H1 (cell line): ENCODE data around the gene FOXL1. TPM values are rescaled to one million over a fixed set of nuclear protein-coding genes. Genes with fewer than 3 reads are reported as not detected.

ENCODE experiments used
- CTCF ChIA-PET: fragments of 300-600 bp; sonication (Branson Sonifier 250); formaldehyde crosslinking; loops from one replicate; lab custom pipeline; 2021; ENCODE audit not compliant: partially characterized antibody; lab: Charles Lee
- POLR2A ChIA-PET: fragments of 300-600 bp; sonication (Branson Sonifier 250); formaldehyde crosslinking; loops from one replicate; lab custom pipeline; 2021; ENCODE audit warnings: inconsistent platforms; ENCODE audit not compliant: partially characterized antibody; lab: Charles Lee
- DNase-seq, 2 experiments: peaks; one replicate each; pipeline versions ENCODE4 v3.0.0 to v3.0.0-alpha.2; 2010 to 2022; ENCODE audit warnings: low spot score in 2 of 2, low read depth in 1 of 2, mixed read lengths in 1 of 2
- FAIRE-seq: peaks from 2 replicates; lab custom pipeline; 2011; peaks lifted over from hg19 to GRCh38; lab: Jason Lieb, UNC
- H2AFZ ChIP-seq: 2 replicates; pipeline ENCODE4 v1.8.1; 2012; ENCODE audit warnings: low read length, inconsistent platforms
- H2AK5ac ChIP-seq: 2 replicates; pipeline ENCODE4 v1.6.1; 2013; ENCODE audit warnings: low read depth, low read length
- H2BK120ac ChIP-seq: replicated peaks from 2 replicates; pipeline ENCODE3; 2013; ENCODE audit warnings: low read depth, low read length, inconsistent platforms
- H2BK12ac ChIP-seq: 2 replicates; pipeline ENCODE4 v1.6.1; 2013; ENCODE audit warnings: low read depth, low read length
- H2BK15ac ChIP-seq: 2 replicates; pipeline ENCODE4 v1.6.1; 2013; ENCODE audit warnings: low read length
- H2BK20ac ChIP-seq: 2 replicates; pipeline ENCODE4 v1.6.1; 2013; ENCODE audit warnings: low read length
- H2BK5ac ChIP-seq: 2 replicates; pipeline ENCODE4 v1.6.1; 2013; ENCODE audit warnings: low read depth, low read length
- H3K14ac ChIP-seq: 2 replicates; pipeline ENCODE4 v1.6.1; 2013; ENCODE audit warnings: inconsistent platforms; ENCODE audit not compliant: insufficient read length
- H3K18ac ChIP-seq: 2 replicates; pipeline ENCODE4 v1.6.1; 2013; ENCODE audit warnings: low read length; ENCODE audit errors: extremely low read depth
- H3K23ac ChIP-seq: 2 replicates; pipeline ENCODE4 v1.6.1; 2013; ENCODE audit warnings: inconsistent platforms; ENCODE audit not compliant: insufficient read length
- H3K23me2 ChIP-seq: 2 replicates; pipeline ENCODE4 v1.6.1; 2013; ENCODE audit warnings: low read depth, low read length
- H3K27ac ChIP-seq: 2 replicates; pipeline ENCODE4 v1.6.1; 2011; ENCODE audit warnings: low read depth, low read length, inconsistent platforms
- H3K27me3 ChIP-seq, 4 experiments: replicated peaks in 1 of 4; 1 replicate in 1 of 4; 2 replicates in 3 of 4; pipeline versions ENCODE4 v1.6.1 to v1.8.1; 2011 to 2013; ENCODE audit warnings: low read length in 3 of 4, mild to moderate bottlenecking in 3 of 4, inconsistent platforms in 2 of 4, mixed read lengths in 2 of 4, moderate library complexity in 1 of 4; ENCODE audit not compliant: control insufficient read depth in 3 of 4, insufficient read depth in 3 of 4; ENCODE audit errors: extremely low read depth in 1 of 4
- H3K36me3 ChIP-seq, 4 experiments: 2 replicates each; pipeline versions ENCODE4 v1.6.1 to v1.8.1; 2011 to 2013; ENCODE audit warnings: mild to moderate bottlenecking in 4 of 4, low read length in 3 of 4, moderate library complexity in 2 of 4, control low read depth in 1 of 4, inconsistent platforms in 1 of 4; ENCODE audit not compliant: insufficient read depth in 4 of 4, control insufficient read depth in 2 of 4
- H3K4ac ChIP-seq: replicated peaks from 2 replicates; pipeline ENCODE3; 2013; ENCODE audit warnings: low read length, low read depth, mixed read lengths, inconsistent platforms; ENCODE audit not compliant: insufficient read length
- H3K4me1 ChIP-seq, 4 experiments: replicated peaks in 1 of 4; 1 replicate in 1 of 4; 2 replicates in 3 of 4; pipeline versions ENCODE4 v1.6.1 to v1.8.1; 2011 to 2013; ENCODE audit warnings: low read length in 3 of 4, inconsistent platforms in 2 of 4, mixed read lengths in 1 of 4; ENCODE audit not compliant: insufficient read depth in 4 of 4, control insufficient read depth in 3 of 4
- H3K4me2 ChIP-seq, 2 experiments: 2 replicates each; pipeline versions ENCODE4 v1.6.1 to v1.8.1; 2011 to 2013; ENCODE audit warnings: low read depth in 2 of 2, low read length in 2 of 2, control low read depth in 1 of 2, inconsistent platforms in 1 of 2, mild to moderate bottlenecking in 1 of 2; ENCODE audit not compliant: insufficient read depth in 1 of 2
- H3K4me3 ChIP-seq, 4 experiments: fragments of 200-600, 300-600 bp in 1 of 4; sonication (generic), shearing (Covaris generic), sonication (Bioruptor Twin) in 1 of 4; 2 replicates each; pipeline versions ENCODE4 v1.5.1 to v1.8.1; 2011 to 2016; ENCODE audit warnings: low read length in 4 of 4, low read depth in 3 of 4, control low read depth in 2 of 4, inconsistent platforms in 2 of 4, mild to moderate bottlenecking in 2 of 4, mixed read lengths in 1 of 4, moderate library complexity in 1 of 4; ENCODE audit not compliant: insufficient read depth in 2 of 4; ENCODE audit errors: extremely low read depth in 1 of 4
- H3K56ac ChIP-seq: replicated peaks from 2 replicates; pipeline ENCODE3; 2013; ENCODE audit warnings: low read depth, mild to moderate bottlenecking, mixed read lengths, low read length, inconsistent platforms; ENCODE audit not compliant: insufficient read length
- H3K79me1 ChIP-seq: 2 replicates; pipeline ENCODE4 v1.6.1; 2013; ENCODE audit warnings: low read depth, low read length, control low read depth
- H3K79me2 ChIP-seq, 2 experiments: 2 replicates each; pipeline versions ENCODE4 v1.6.1 to v1.8.1; 2012 to 2013; ENCODE audit warnings: low read length in 2 of 2, mild to moderate bottlenecking in 2 of 2, inconsistent platforms in 1 of 2; ENCODE audit not compliant: insufficient read depth in 2 of 2, control insufficient read depth in 1 of 2
- H3K9ac ChIP-seq, 4 experiments: replicated peaks in 1 of 4; 1 replicate in 1 of 4; 2 replicates in 3 of 4; pipeline versions ENCODE4 v1.6.1 to v1.8.1; 2011 to 2013; ENCODE audit warnings: low read depth in 3 of 4, low read length in 3 of 4, control low read depth in 2 of 4, mild to moderate bottlenecking in 2 of 4, moderate library complexity in 2 of 4, inconsistent platforms in 1 of 4; ENCODE audit errors: extremely low read depth in 1 of 4
- H3K9me3 ChIP-seq, 2 experiments: 2 replicates each; pipeline versions ENCODE4 v1.6.1 to v1.8.1; 2012 to 2013; ENCODE audit warnings: mild to moderate bottlenecking in 2 of 2, moderate library complexity in 2 of 2, control low read depth in 1 of 2, inconsistent platforms in 1 of 2, low read depth in 1 of 2, low read length in 1 of 2, mixed read lengths in 1 of 2; ENCODE audit not compliant: insufficient read depth in 2 of 2
- H4K20me1 ChIP-seq, 2 experiments: replicated peaks in 1 of 2; 2 replicates each; pipeline versions ENCODE3 to v1.8.1; 2011 to 2013; ENCODE audit warnings: inconsistent platforms in 2 of 2, low read length in 2 of 2, mild to moderate bottlenecking in 1 of 2; ENCODE audit not compliant: insufficient read depth in 2 of 2, control insufficient read depth in 1 of 2
- H4K5ac ChIP-seq: 2 replicates; pipeline ENCODE4 v1.6.1; 2013; ENCODE audit warnings: low read length, low read depth, mixed read lengths, inconsistent platforms; ENCODE audit not compliant: insufficient read length
- H4K8ac ChIP-seq: 2 replicates; pipeline ENCODE4 v1.8.0; 2013; ENCODE audit warnings: mild to moderate bottlenecking, moderate library complexity, low read length, inconsistent platforms; ENCODE audit not compliant: insufficient read depth; ENCODE audit errors: extremely low read depth
- H4K91ac ChIP-seq: replicated peaks from 2 replicates; pipeline ENCODE3; 2013; ENCODE audit warnings: low read length, mixed read lengths, inconsistent platforms; ENCODE audit not compliant: insufficient read length
- ASH2L ChIP-seq: fragments of 200-600, 300-600 bp; sonication (generic); IDR thresholded peaks from one replicate; pipeline ENCODE4 v1.7.1; 2017; ENCODE audit warnings: low read length
- CEBPB ChIP-seq: IDR thresholded peaks from 2 replicates; pipeline ENCODE4 v1.6.1; 2012; ENCODE audit warnings: low read depth, low read length
- CHD2 ChIP-seq: IDR thresholded peaks from 2 replicates; pipeline ENCODE4 v1.6.1; 2012; ENCODE audit warnings: low read length, improper control_type of control experiment
- FOSL1 ChIP-seq: IDR thresholded peaks from 2 replicates; pipeline ENCODE4 v1.6.1; 2011; ENCODE audit warnings: mild to moderate bottlenecking, low read depth, low read length, moderate library complexity; ENCODE audit not compliant: insufficient read depth
- HDAC6 ChIP-seq: IDR thresholded peaks from one replicate; pipeline ENCODE4 v1.7.1; 2012; ENCODE audit warnings: low read depth, mild to moderate bottlenecking, inconsistent platforms, low read length, moderate library complexity
- MAFK ChIP-seq: IDR thresholded peaks from 2 replicates; pipeline ENCODE4 v1.6.1; 2012; ENCODE audit warnings: low read depth, mild to moderate bottlenecking, improper control_type of control experiment, low read length
- NRF1 ChIP-seq: IDR thresholded peaks from 2 replicates; pipeline ENCODE4 v1.6.1; 2011; ENCODE audit warnings: mild to moderate bottlenecking, low read depth, low read length, improper control_type of control experiment
- RAD21 ChIP-seq, 2 experiments: IDR thresholded peaks in 1 of 2; conservative IDR thresholded peaks in 1 of 2; 2 replicates each; pipeline ENCODE4 v1.6.1; 2011; ENCODE audit warnings: low read depth in 2 of 2, low read length in 2 of 2, improper control_type of control experiment in 1 of 2, inconsistent platforms in 1 of 2, mild to moderate bottlenecking in 1 of 2, moderate library complexity in 1 of 2
- SP2 ChIP-seq: IDR thresholded peaks from 2 replicates; pipeline ENCODE4 v1.6.1; 2012; ENCODE audit warnings: mild to moderate bottlenecking, low read length, inconsistent platforms
- TAF7 ChIP-seq: optimal IDR thresholded peaks from 2 replicates; pipeline ENCODE3; 2011; ENCODE audit warnings: low read depth, mild to moderate bottlenecking, inconsistent platforms, low read length, moderate library complexity, borderline replicate concordance
- TCF12 ChIP-seq: IDR thresholded peaks from 2 replicates; pipeline ENCODE4 v1.6.1; 2011; ENCODE audit warnings: low read depth, mild to moderate bottlenecking, low read length
- WGBS, 2 experiments: shearing (Covaris generic) in 1 of 2; methylation state at CpG; one replicate each; pipeline versions ENCODE4 v1.1.6 to v1.1.7; 2013 to 2015; ENCODE audit warnings: low lambda C conversion rate in 2 of 2, mixed read lengths in 2 of 2, inconsistent platforms in 1 of 2, low coverage in 1 of 2, missing lambda C conversion rate in 1 of 2; ENCODE audit not compliant: insufficient replicate concordance in 2 of 2, insufficient coverage in 1 of 2, insufficient read length in 1 of 2; ENCODE audit errors: extremely low coverage in 1 of 2, missing lambda C conversion rate in 1 of 2; 5-methylcytosine and 5-hydroxymethylcytosine counted together
- polyA plus RNA-seq, 7 experiments: library from polyadenylated mRNA; depleted of rRNA in 3 of 7; stranded (reverse) in 5 of 7; unstranded in 2 of 7; fragments of >200 nt in 5 of 7; fragments of 200-250 nt in 2 of 7; gene quantifications; 1 replicate in 5 of 7; 2 replicates in 1 of 7; 4 replicates in 1 of 7; pipeline versions ENCODE4 v1.2.1 to v1.2.3, GENCODE V29; 2011 to 2013; ENCODE audit warnings: missing spikeins in 2 of 7, mixed read lengths in 2 of 7
- total RNA-seq: library from RNA; stranded (reverse); fragmentation: NEBNext Ultra II Directional; extraction: Animal tissue kit (Norgen Biotek cat#: 25700); gene quantifications from 2 replicates; pipeline ENCODE4 v1.2.1, GENCODE V29; 2021
- TF ChIP-seq, protein P1 (sequence below): IDR thresholded peaks from 2 replicates; pipeline ENCODE4 v1.6.1; 2011; ENCODE audit warnings: low read length, improper control_type of control experiment

FOXL1 gene
- total and polyA plus RNA-seq, 2 of the 8 experiments (the other 6 are each of a cell fraction or from before 2014, with no cell fraction given), result 0.03 TPM; not detected in 1

GRCh38 chr16:86531191-86531545 is 47.2 kb upstream of the FOXL1 start:
- no peak overlapping the region for H3K4ac ChIP-seq
- H2BK120ac ChIP-seq, result no peak overlapping the region
- no peak overlapping the region for H3K14ac ChIP-seq
- CTCF ChIA-PET, result interaction anchor here (0.9 to 2.4 kb wide), 2 partner anchors 10 to 12 kb away, joined by 3 to 16 read pairs; no protein-coding TSS in a partner anchor
- peak overlapping the region in 1 of 4 experiments; percentile 7; a peak in 1 of 7 replicates for H3K9ac ChIP-seq
- DNase-seq (no peak), FAIRE-seq (no peak)
- H4K5ac ChIP-seq, result no peak overlapping the region
- H3K36me3 ChIP-seq, result no peaks in the 10 kb centered on the region
- WGBS, 2 experiments, result 92% methylated on average over 3 of the region's 7 CpGs; no CpG with 5 or more reads in 1 of the 2 experiments
- H3K79me2 ChIP-seq, result no peaks in the 10 kb centered on the region
- no peak overlapping the region for H3K23ac ChIP-seq
- no peak overlapping the region for H3K56ac ChIP-seq
- no peak overlapping the region for H2BK15ac ChIP-seq
- no peak overlapping the region for H3K4me3 ChIP-seq
- H3K23me2 ChIP-seq, result no peaks in the 10 kb centered on the region
- no peak overlapping the region for H3K4me2 ChIP-seq
- H3K79me1 ChIP-seq, result no peaks in the 10 kb centered on the region
- H2BK5ac ChIP-seq, result no peak overlapping the region
- no peak overlapping the region for H4K8ac ChIP-seq
- H3K27me3 ChIP-seq, result no peaks in the 10 kb centered on the region
- no peak overlapping the region for H4K91ac ChIP-seq
- peaks cover 3 to 12% of the 10 kb centered on the region in 2 experiments; a peak in 2 of 4 replicates for H3K9me3 ChIP-seq
- POLR2A ChIA-PET, result no interaction called here
- H2BK20ac ChIP-seq, result no peak overlapping the region
- H3K4me1 ChIP-seq, result no peaks in the 10 kb centered on the region
- H2AK5ac ChIP-seq, result no peak overlapping the region
- no peak overlapping the region for H3K18ac ChIP-seq
- no peak overlapping the region for H2BK12ac ChIP-seq
- no peaks in the 10 kb centered on the region for H4K20me1 ChIP-seq
- no peak overlapping the region for H2AFZ ChIP-seq
- H3K27ac ChIP-seq, result no peak overlapping the region
- TF ChIP-seq RAD21 (IDR thresholded peaks at IDR 0.05 in 1 of 2, conservative IDR thresholded peaks at IDR 0.05 in 1 of 2; ENCODE audit: low read depth in 2 of 2, low read length in 2 of 2) (no peak), SP2 (no peak), TAF7 (no peak), TCF12 (no peak), NRF1 (no peak), CHD2 (no peak), HDAC6 (no peak), MAFK (no peak), FOSL1 (no peak), ASH2L (no peak), CEBPB (no peak)
- TF ChIP-seq, protein P1, sequence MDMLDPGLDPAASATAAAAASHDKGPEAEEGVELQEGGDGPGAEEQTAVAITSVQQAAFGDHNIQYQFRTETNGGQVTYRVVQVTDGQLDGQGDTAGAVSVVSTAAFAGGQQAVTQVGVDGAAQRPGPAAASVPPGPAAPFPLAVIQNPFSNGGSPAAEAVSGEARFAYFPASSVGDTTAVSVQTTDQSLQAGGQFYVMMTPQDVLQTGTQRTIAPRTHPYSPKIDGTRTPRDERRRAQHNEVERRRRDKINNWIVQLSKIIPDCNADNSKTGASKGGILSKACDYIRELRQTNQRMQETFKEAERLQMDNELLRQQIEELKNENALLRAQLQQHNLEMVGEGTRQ, result no peak
